GM10266 (cell line): Measurements from ENCODE around the gene BIN1.
"Not testable (repeated sequence)": the region's sequence is repeated elsewhere in the genome, so short reads cannot be mapped to it uniquely, and the experiment has no call there.

Experiments used
- DNase-seq: peaks from one replicate; pipeline ENCODE4 v3.0.0; 2012; ENCODE audit errors: extremely low spot score
- TF ChIP-seq, protein P1 (sequence below): IDR thresholded peaks from 2 replicates; pipeline ENCODE4 v1.5.1; 2012; ENCODE audit warnings: mild to moderate bottlenecking, low read depth; ENCODE audit not compliant: control insufficient read depth, insufficient read depth; ENCODE audit errors: missing control alignments

The BIN1 gene

GRCh38 chr2:127037476-127037875, 69.5 kb downstream of the BIN1 start:
- DNase-seq, result no peak

GRCh38 chr2:127034883-127035611, 71.9 kb downstream of the BIN1 start:
- DNase-seq, result no peak
- TF ChIP-seq, protein P1, sequence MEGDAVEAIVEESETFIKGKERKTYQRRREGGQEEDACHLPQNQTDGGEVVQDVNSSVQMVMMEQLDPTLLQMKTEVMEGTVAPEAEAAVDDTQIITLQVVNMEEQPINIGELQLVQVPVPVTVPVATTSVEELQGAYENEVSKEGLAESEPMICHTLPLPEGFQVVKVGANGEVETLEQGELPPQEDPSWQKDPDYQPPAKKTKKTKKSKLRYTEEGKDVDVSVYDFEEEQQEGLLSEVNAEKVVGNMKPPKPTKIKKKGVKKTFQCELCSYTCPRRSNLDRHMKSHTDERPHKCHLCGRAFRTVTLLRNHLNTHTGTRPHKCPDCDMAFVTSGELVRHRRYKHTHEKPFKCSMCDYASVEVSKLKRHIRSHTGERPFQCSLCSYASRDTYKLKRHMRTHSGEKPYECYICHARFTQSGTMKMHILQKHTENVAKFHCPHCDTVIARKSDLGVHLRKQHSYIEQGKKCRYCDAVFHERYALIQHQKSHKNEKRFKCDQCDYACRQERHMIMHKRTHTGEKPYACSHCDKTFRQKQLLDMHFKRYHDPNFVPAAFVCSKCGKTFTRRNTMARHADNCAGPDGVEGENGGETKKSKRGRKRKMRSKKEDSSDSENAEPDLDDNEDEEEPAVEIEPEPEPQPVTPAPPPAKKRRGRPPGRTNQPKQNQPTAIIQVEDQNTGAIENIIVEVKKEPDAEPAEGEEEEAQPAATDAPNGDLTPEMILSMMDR, result no peak

More at GRCh38 chr2:127037476-127037875, 69.5 kb downstream of the BIN1 start:
- TF ChIP-seq, protein P1, result no peak

- no peak for DNase-seq
- TF ChIP-seq, protein P1, result no peak
Observed at GRCh38 chr2:127034051-127034450, 72.9 kb downstream of the BIN1 start.

- no peak for DNase-seq
- TF ChIP-seq, protein P1, result no peak
Observed at GRCh38 chr2:127032621-127033020, 74.3 kb downstream of the BIN1 start.

- no peak for DNase-seq
- TF ChIP-seq, protein P1, result no peak
Observed at GRCh38 chr2:127029350-127030051, 77.5 kb downstream of the BIN1 start.

DNA sequence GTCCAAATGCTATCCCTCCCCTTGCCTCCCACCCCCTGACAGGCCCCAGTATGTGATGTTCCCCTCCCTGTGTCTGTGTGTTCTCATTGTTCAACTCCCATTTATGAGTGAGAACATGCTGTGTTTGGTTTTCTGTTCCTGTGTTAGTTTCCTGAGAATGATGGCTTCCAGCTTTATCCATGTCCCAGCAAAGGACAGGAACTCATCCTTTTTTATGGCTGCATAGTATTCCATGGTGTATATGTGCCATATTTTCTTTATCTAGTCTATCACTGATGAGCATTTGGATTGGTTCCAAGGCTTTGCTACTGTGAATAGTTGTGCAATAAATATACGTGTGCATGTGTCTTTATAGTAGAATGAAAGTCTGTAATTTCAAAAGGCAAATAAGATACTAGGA, 78.2 kb downstream of the BIN1 start:
- DNase-seq, result not testable (repeated sequence)

DNA sequence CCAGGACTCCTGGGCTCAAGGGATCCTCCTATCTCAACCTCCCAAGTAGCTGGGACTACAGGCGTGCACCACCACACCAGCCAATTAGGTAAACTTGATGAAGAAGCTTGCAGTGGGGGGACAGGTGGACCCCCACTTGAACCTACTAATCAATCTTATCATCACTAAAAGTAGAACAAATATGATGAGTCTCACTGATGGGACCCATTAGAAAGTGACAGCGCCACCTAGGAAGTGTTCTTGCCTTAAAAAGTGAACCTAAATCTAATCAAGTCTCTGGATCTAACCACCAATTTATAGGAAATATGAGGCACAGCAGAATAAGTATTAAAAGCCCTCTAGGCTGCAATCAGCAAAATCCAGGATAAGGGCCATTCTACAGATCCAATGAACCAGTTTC, 79.2 kb downstream of the BIN1 start:
- no peak for DNase-seq
- TF ChIP-seq, protein P1, result no peak
